PC-3 (cell line): Measurements from ENCODE around the gene DLG1. TPM values are rescaled to one million over a fixed set of nuclear protein-coding genes. Genes with fewer than 3 reads are reported as not detected.
A peak's percentile ranks its signal among the peaks of the same experiment; 100 is the strongest.

ENCODE experiments used
- ATAC-seq: fragments of 200-7000 bp; cut with Tn5 transposase; 2 replicates; pipeline ENCODE4 v1.9.1; 2020; ENCODE audit warnings: mild to moderate bottlenecking, moderate library complexity
- BruUV-seq: library from RNA; stranded (reverse); fragments of 400-500 nt; replicated peaks from 2 replicates; lab custom pipeline; 2021; lab: Mats Ljungman, UMichigan
- CTCF ChIA-PET: fragments of 300-600 bp; sonication (Branson Sonifier 250); formaldehyde crosslinking; loops from one replicate; lab custom pipeline; 2022; ENCODE audit warnings: antibody characterized with exemption; lab: Charles Lee
- POLR2A ChIA-PET: fragments of 300-600 bp; sonication (Branson Sonifier 250); formaldehyde crosslinking; loops from one replicate; lab custom pipeline; 2022; ENCODE audit warnings: antibody characterized with exemption; ENCODE audit not compliant: unreplicated experiment; lab: Charles Lee
- DNase-seq: peaks from one replicate; pipeline ENCODE4 v3.0.0-alpha.2; 2015
- H2AFZ ChIP-seq: fragments of 300-600 bp; sonication (generic); 2 replicates; pipeline ENCODE4 v1.6.0; 2016; ENCODE audit warnings: antibody characterized with exemption, low read length
- H3F3A ChIP-seq: fragments of 300-600 bp; sonication (generic); one replicate; pipeline ENCODE4 v1.6.0; 2017; ENCODE audit warnings: antibody characterized with exemption, low read length, control low read depth, mild to moderate bottlenecking; ENCODE audit not compliant: unreplicated experiment
- H3K27ac ChIP-seq: fragments of 300-600 bp; sonication (generic); 2 replicates; pipeline ENCODE4 v1.5.1; 2016; ENCODE audit warnings: mild to moderate bottlenecking, low read length
- H3K27me3 ChIP-seq: fragments of 300-600 bp; sonication (generic); 2 replicates; pipeline ENCODE4 v1.6.1; 2016; ENCODE audit warnings: low read length, mixed read lengths
- H3K36me3 ChIP-seq: fragments of 300-600 bp; sonication (generic); 2 replicates; pipeline ENCODE4 v1.6.1; 2016; ENCODE audit warnings: low read depth, mixed run types, low read length, mixed read lengths
- H3K4me1 ChIP-seq: fragments of 300-600 bp; sonication (generic); 2 replicates; pipeline ENCODE4 v1.5.1; 2016; ENCODE audit warnings: low read length; ENCODE audit not compliant: insufficient read depth
- H3K4me2 ChIP-seq: fragments of 300-600 bp; sonication (generic); 2 replicates; pipeline ENCODE4 v1.6.0; 2016; ENCODE audit warnings: low read length
- H3K4me3 ChIP-seq: fragments of 300-600 bp; sonication (generic); 2 replicates; pipeline ENCODE4 v1.5.1; 2016; ENCODE audit warnings: mild to moderate bottlenecking, low read length, mixed read lengths
- H3K79me2 ChIP-seq: fragments of 300-600 bp; sonication (generic); 2 replicates; pipeline ENCODE4 v1.6.1; 2017; ENCODE audit warnings: low read length, mixed read lengths
- H3K9ac ChIP-seq: fragments of 300-600 bp; sonication (generic); 2 replicates; pipeline ENCODE4 v1.6.0; 2016; ENCODE audit warnings: mild to moderate bottlenecking, low read length
- H3K9me2 ChIP-seq: fragments of 300-600 bp; sonication (generic); replicated peaks from 2 replicates; pipeline ENCODE4 v1.6.1; 2016; ENCODE audit warnings: mixed run types, low read length, mixed read lengths
- H3K9me3 ChIP-seq: fragments of 300-600 bp; sonication (generic); 2 replicates; pipeline ENCODE4 v1.6.1; 2016; ENCODE audit warnings: low read length, mixed read lengths
- H4K20me1 ChIP-seq: fragments of 300-600 bp; sonication (generic); 2 replicates; pipeline ENCODE4 v1.6.1; 2016; ENCODE audit warnings: low read length, mixed read lengths
- EZH2 ChIP-seq: fragments of 300-600 bp; sonication (generic); IDR thresholded peaks from one replicate; pipeline ENCODE4 v1.6.1; 2017; ENCODE audit warnings: antibody characterized with exemption, mild to moderate bottlenecking, low read length; ENCODE audit not compliant: unreplicated experiment
- EZH2phosphoT487 ChIP-seq: fragments of 300-600 bp; sonication (generic); IDR thresholded peaks from 2 replicates; pipeline ENCODE4 v1.6.1; 2018; ENCODE audit warnings: mild to moderate bottlenecking, antibody characterized with exemption, low read length, borderline replicate concordance
- intact Hi-C: fragments of 100-400 bp; cut with micrococcal nuclease; formaldehyde crosslinking; loops from 2 replicates; pipeline ENCODE4 v1.9.0; 2023
- total RNA-seq: library from RNA; depleted of rRNA; stranded (reverse); fragments of >200 nt; gene quantifications from 2 replicates; pipeline ENCODE4 v1.2.3, GENCODE V29; 2014
- TF ChIP-seq, protein P1 (sequence below): fragments of 300-600 bp; sonication (generic); conservative IDR thresholded peaks from 2 replicates; pipeline ENCODE4 v1.5.1; 2017; ENCODE audit warnings: antibody characterized with exemption, low read depth, mild to moderate bottlenecking, low read length

DLG1 gene
- total RNA-seq, 1 experiment from 2014 or later, result 60.8 TPM

DNA sequence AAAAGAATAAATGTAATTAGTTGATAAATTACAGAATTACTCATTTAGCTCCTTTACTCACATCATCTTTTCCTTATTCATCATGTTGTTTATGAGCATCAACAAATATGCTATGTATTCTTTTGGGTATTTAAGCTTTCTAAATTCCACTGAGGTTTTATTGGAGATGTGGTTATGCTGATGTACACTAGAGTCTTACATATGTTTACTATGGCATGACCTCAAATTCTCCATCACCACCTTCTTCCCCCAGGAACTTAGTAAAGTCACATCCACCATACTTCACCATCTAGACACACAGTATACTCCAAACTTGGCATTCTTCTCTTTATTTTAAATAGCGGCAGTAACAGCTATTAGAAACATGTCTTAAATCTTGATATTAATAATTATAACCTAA, 194.6 kb downstream of the DLG1 start:
- peak; percentile 92 for ATAC-seq
- POLR2A ChIA-PET, result interaction anchor here (0.7 kb wide), 2 partner anchors 58 to 72 kb away, joined by 3 read pairs; no protein-coding TSS in a partner anchor
- TF ChIP-seq, protein P1, sequence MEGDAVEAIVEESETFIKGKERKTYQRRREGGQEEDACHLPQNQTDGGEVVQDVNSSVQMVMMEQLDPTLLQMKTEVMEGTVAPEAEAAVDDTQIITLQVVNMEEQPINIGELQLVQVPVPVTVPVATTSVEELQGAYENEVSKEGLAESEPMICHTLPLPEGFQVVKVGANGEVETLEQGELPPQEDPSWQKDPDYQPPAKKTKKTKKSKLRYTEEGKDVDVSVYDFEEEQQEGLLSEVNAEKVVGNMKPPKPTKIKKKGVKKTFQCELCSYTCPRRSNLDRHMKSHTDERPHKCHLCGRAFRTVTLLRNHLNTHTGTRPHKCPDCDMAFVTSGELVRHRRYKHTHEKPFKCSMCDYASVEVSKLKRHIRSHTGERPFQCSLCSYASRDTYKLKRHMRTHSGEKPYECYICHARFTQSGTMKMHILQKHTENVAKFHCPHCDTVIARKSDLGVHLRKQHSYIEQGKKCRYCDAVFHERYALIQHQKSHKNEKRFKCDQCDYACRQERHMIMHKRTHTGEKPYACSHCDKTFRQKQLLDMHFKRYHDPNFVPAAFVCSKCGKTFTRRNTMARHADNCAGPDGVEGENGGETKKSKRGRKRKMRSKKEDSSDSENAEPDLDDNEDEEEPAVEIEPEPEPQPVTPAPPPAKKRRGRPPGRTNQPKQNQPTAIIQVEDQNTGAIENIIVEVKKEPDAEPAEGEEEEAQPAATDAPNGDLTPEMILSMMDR, result no peak
- TF ChIP-seq EZH2phosphoT487, result no peak
- no peak for TF ChIP-seq EZH2

GRCh38 chr3:197093871-197094270, 204.5 kb downstream of the DLG1 start:
- Histone ChIP-seq H3K27me3 (no peaks in the 10 kb centered on the region), H3K9me2 (no peaks in the 10 kb centered on the region), H3K4me2 (no peak overlapping the region), H3K27ac (no peak overlapping the region), H3K4me1 (no peaks in the 10 kb centered on the region), H3K36me3 (peaks cover 3% of the 10 kb centered on the region; the same call in 1 of the 2 replicates), H3K9me3 (no peaks in the 10 kb centered on the region), H4K20me1 (no peaks in the 10 kb centered on the region), H3K4me3 (no peak overlapping the region), H2AFZ (no peak overlapping the region), H3K9ac (no peak overlapping the region), H3K79me2 (no peaks in the 10 kb centered on the region), H3F3A (no peaks in the 10 kb centered on the region)
- ChIA-PET CTCF (no interaction called here), POLR2A (no interaction called here)
- intact Hi-C loops, result no loop called here
- DNase-seq (no peak), ATAC-seq (no peak)
- BruUV-seq, result no TSS peak
- TF ChIP-seq, protein P1, result no peak
- TF ChIP-seq EZH2, result no peak
- no peak for TF ChIP-seq EZH2phosphoT487

More for the DNA sequence above, 194.6 kb downstream of the DLG1 start:
- H4K20me1 ChIP-seq, result no peaks in the 10 kb centered on the region
- no peaks in the 10 kb centered on the region for H3F3A ChIP-seq
- no peak overlapping the region for H3K4me3 ChIP-seq
- no peaks in the 10 kb centered on the region; the same call in 1 of the 2 replicates for H3K4me1 ChIP-seq
- CTCF ChIA-PET, result interaction anchor here (0.6 kb wide), 1 partner anchor 153 kb away, joined by 3 read pairs; no protein-coding TSS in a partner anchor
- H2AFZ ChIP-seq, result no peak overlapping the region
- no peaks in the 10 kb centered on the region for H3K9me3 ChIP-seq
- no peak overlapping the region for H3K4me2 ChIP-seq
- peak; percentile 57 for DNase-seq
- intact Hi-C loops, result no loop called here
- H3K9ac ChIP-seq, result no peak overlapping the region
- no TSS peak for BruUV-seq
- H3K27ac ChIP-seq, result no peak overlapping the region
- no peaks in the 10 kb centered on the region for H3K9me2 ChIP-seq
- no peaks in the 10 kb centered on the region for H3K27me3 ChIP-seq
- no peaks in the 10 kb centered on the region for H3K79me2 ChIP-seq
- peaks cover 20% of the 10 kb centered on the region; the same call in 1 of the 2 replicates for H3K36me3 ChIP-seq

- H3F3A ChIP-seq, result no peaks in the 10 kb centered on the region
- H3K9me3 ChIP-seq, result no peaks in the 10 kb centered on the region
- H3K4me2 ChIP-seq, result no peak overlapping the region
- H3K27me3 ChIP-seq, result no peaks in the 10 kb centered on the region
- H3K4me1 ChIP-seq, result peaks cover 5% of the 10 kb centered on the region; the same call in 1 of the 2 replicates
- H2AFZ ChIP-seq, result no peak overlapping the region
- no peaks in the 10 kb centered on the region for H3K9me2 ChIP-seq
- no peak overlapping the region for H3K27ac ChIP-seq
- intact Hi-C loops, result no loop called here
- H3K36me3 ChIP-seq, result peaks cover 5% of the 10 kb centered on the region; the same call in 1 of the 2 replicates
- H3K9ac ChIP-seq, result no peak overlapping the region
- POLR2A ChIA-PET, result no interaction called here
- ATAC-seq, result no peak
- H4K20me1 ChIP-seq, result no peaks in the 10 kb centered on the region
- H3K79me2 ChIP-seq, result no peaks in the 10 kb centered on the region
- TF ChIP-seq EZH2 (no peak), EZH2phosphoT487 (no peak)
- TF ChIP-seq, protein P1, result no peak
- no TSS peak for BruUV-seq
- CTCF ChIA-PET, result no interaction called here
- H3K4me3 ChIP-seq, result no peak overlapping the region
- no peak for DNase-seq
Measured at GRCh38 chr3:197088370-197088769, 210.0 kb downstream of the DLG1 start.
